ENCODE measurements around the gene SRA1. TPM values are rescaled to one million over a fixed set of nuclear protein-coding genes. Genes with fewer than 3 reads are reported as not detected.

Gene SRA1
- total and polyA plus RNA-seq, 9 of the 15 experiments (the other 6 are each of a cell fraction or from before 2014, with no cell fraction given): 24.1 to 47.4 (median 41.3) TPM

GRCh38 chr5:140557136-140557805, at the start of gene SRA1 (continued):
- TF ChIP-seq ZBTB12 (CRISPR knock-in tag; IDR thresholded peaks at IDR 0.05) (peak; percentile 80), ZNF561 (CRISPR knock-in tag; conservative IDR thresholded peaks at IDR 0.05) (no peak), ATF7 (IDR thresholded peaks at IDR 0.05) (peak; percentile 79), SRSF3 (IDR thresholded peaks at IDR 0.05; ENCODE audit: insufficient read depth, low read length) (no peak), MAFF (IDR thresholded peaks at IDR 0.05; ENCODE audit: low read length) (no peak), TARDBP (IDR thresholded peaks at IDR 0.05) (0 out of 2 replicates have a peak, but pooled peaks have one; percentile 28), RREB1 (CRISPR knock-in tag; IDR thresholded peaks at IDR 0.05) (0 out of 2 replicates have a peak, but pooled peaks have one; percentile 61), ZNF764 (CRISPR knock-in tag; IDR thresholded peaks at IDR 0.05; ENCODE audit: low read depth) (0 out of 2 replicates have a peak, but pooled peaks have one; percentile 10), STAT5B (CRISPR knock-in tag; IDR thresholded peaks at IDR 0.05) (no peak), SP1 (CRISPR knock-in tag; IDR thresholded peaks at IDR 0.05) (peak; percentile 78), GABPB2 (CRISPR knock-in tag; conservative IDR thresholded peaks at IDR 0.05) (no peak), TAF15 (IDR thresholded peaks at IDR 0.05; ENCODE audit: low read depth, low read length) (no peak), SAFB2 (IDR thresholded peaks at IDR 0.05; ENCODE audit: borderline replicate concordance, low read depth, low read length, severe bottlenecking) (no peak), ZNF347 (CRISPR knock-in tag; IDR thresholded peaks at IDR 0.05; ENCODE audit: low read depth) (no peak), SPI1 (IDR thresholded peaks at IDR 0.05; ENCODE audit: borderline replicate concordance, low read depth, low read length) (peak; percentile 91)
- TF ChIP-seq, protein P1, sequence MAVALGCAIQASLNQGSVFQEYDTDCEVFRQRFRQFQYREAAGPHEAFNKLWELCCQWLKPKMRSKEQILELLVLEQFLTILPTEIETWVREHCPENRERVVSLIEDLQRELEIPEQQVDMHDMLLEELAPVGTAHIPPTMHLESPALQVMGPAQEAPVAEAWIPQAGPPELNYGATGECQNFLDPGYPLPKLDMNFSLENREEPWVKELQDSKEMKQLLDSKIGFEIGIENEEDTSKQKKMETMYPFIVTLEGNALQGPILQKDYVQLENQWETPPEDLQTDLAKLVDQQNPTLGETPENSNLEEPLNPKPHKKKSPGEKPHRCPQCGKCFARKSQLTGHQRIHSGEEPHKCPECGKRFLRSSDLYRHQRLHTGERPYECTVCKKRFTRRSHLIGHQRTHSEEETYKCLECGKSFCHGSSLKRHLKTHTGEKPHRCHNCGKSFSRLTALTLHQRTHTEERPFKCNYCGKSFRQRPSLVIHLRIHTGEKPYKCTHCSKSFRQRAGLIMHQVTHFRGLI (CRISPR knock-in tag; IDR thresholded peaks at IDR 0.05): no peak
- TF ChIP-seq, protein P2, sequence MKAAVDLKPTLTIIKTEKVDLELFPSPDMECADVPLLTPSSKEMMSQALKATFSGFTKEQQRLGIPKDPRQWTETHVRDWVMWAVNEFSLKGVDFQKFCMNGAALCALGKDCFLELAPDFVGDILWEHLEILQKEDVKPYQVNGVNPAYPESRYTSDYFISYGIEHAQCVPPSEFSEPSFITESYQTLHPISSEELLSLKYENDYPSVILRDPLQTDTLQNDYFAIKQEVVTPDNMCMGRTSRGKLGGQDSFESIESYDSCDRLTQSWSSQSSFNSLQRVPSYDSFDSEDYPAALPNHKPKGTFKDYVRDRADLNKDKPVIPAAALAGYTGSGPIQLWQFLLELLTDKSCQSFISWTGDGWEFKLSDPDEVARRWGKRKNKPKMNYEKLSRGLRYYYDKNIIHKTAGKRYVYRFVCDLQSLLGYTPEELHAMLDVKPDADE (conservative IDR thresholded peaks at IDR 0.05; ENCODE audit: control insufficient read depth, low read depth, low read length): peak; percentile 78
